Measurements from ENCODE around the gene RAB24.

GRCh38 chr5:177325868-177326381, 22.4 kb upstream of the RAB24 start:
- TF ChIP-seq EZH2phosphoT487 (conservative IDR thresholded peaks at IDR 0.05; ENCODE audit: low read length) = no peak
- TF ChIP-seq, protein P1, sequence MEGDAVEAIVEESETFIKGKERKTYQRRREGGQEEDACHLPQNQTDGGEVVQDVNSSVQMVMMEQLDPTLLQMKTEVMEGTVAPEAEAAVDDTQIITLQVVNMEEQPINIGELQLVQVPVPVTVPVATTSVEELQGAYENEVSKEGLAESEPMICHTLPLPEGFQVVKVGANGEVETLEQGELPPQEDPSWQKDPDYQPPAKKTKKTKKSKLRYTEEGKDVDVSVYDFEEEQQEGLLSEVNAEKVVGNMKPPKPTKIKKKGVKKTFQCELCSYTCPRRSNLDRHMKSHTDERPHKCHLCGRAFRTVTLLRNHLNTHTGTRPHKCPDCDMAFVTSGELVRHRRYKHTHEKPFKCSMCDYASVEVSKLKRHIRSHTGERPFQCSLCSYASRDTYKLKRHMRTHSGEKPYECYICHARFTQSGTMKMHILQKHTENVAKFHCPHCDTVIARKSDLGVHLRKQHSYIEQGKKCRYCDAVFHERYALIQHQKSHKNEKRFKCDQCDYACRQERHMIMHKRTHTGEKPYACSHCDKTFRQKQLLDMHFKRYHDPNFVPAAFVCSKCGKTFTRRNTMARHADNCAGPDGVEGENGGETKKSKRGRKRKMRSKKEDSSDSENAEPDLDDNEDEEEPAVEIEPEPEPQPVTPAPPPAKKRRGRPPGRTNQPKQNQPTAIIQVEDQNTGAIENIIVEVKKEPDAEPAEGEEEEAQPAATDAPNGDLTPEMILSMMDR (IDR thresholded peaks at IDR 0.05; ENCODE audit: insufficient read depth, low read length, poor library complexity, severe bottlenecking) = no peak

Data from SU-DHL-6 (cell line).